Esophagus mucosa (tissue), 1 donor: ENCODE data around the gene SGTA. TPM values are rescaled to one million over a fixed set of nuclear protein-coding genes. Genes with fewer than 3 reads are reported as not detected.

ENCODE experiments used
- ATAC-seq: fragments of 200-7000 bp; cut with Tn5 transposase; one replicate; pipeline ENCODE4 v1.9.1; 2020
- total RNA-seq: library from RNA; stranded (reverse); gene quantifications from one replicate; pipeline ENCODE4 v1.2.4, GENCODE V29; 2023
- donor health status: DM: yes; HTN: yes; CAD: no.

The SGTA gene
- total RNA-seq, 1 donor from 2014 or later: 32.4 TPM

DNA sequence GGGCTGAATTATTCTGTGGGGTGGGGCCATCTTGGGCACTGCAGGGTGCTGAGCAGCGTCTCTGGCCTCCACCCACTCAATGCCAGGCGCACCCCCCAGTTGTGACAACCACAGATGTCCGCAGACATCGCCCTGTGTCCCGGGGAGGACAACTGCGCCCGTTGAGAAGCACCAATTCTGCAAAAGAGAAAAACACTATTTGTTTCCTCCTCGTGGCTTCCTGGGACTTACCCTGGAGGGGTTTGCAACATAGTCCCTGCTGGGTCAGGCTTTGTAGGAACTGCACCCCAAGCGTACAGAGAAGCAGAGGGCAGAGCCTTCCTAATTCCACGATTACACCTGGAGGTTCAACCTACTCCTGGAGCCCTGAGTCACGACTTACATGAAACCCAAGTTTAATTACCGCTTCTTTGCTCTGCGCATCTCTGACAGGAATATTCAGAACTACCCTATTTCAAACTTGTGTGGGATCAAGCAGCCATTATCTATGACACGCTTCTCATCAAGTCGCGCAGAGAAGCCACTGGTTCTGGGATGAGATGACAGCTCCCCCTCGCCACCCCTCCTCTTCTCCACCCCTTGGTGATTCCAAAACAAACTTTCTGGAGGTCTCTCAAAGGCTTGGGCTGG lies 32.1 kb downstream of the SGTA start:
- no peak for ATAC-seq

DNA sequence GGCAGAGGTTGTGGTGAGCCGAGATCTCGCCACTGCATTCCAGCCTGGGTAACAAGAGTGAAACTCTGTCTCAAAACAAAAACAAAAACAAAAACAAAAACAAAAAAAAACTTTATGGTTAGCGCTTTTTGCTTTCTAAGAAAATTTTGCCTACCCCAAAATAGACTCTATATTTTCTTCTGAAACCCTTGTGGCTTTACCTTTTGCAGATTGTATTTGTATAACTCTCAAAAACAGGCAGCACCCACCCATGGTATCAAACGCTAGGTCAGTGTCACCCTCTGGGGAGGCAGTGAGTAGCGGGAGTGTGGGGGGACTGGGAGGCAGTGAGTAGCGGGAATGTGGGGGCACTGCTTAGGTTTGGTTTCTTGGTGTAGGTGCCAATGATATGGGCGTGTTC lies 35.7 kb downstream of the SGTA start:
- ATAC-seq: no peak

DNA sequence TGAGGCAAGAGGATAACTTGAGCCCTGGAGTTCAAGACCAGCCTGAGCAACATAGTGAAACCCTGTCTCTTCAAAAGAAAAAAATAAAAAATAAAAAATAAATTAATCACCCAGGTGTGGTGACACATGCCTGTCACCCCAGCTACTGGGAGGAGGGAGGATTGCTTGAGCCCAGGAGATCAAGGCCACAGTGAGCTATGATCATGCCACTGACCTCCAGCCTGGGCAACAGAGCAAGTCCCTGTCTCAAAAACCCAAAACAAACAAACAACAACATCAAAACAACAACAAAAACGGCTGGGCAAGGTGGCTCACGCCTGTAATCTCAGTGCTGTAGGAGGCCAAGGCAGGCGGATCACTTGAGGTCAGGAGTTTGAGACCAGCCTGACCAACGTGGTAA lies 39.0 kb downstream of the SGTA start:
- no peak for ATAC-seq

DNA sequence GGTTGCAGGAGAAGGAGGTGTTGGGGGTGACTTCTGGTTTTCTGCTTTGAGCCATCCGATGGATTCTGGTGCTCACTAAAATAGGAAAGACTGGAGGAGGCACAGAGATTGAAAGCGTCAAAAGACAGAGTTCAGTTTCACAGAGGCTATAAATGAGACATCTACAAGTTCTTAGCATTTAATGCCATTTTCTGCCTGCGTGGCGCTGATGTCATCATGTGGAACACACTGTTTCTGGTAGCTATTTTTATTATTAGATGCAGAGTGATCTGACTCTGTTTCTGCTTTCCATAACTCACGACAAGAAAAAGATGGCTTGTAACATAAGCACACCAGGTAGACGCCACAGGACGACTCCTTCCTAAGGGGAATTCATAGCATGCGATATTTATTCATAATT lies 40.0 kb downstream of the SGTA start:
- ATAC-seq: no peak

DNA sequence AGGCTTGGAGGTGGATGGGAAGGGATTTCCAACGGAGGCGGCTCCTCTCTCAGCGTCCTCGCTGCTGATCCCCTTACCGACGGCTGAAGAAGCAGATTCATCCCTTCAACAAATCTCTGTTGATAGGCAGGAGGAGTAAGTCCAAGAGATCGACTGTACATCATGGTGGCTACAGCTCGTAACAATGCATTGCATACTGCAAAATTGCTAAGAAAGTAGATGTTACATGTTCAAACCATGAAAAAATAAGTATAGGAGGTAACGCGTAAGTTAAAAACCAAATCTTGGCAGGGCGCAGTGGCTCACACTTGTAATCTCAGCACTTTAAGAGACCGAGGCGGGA lies 42.8 kb downstream of the SGTA start:
- ATAC-seq: no peak

DNA sequence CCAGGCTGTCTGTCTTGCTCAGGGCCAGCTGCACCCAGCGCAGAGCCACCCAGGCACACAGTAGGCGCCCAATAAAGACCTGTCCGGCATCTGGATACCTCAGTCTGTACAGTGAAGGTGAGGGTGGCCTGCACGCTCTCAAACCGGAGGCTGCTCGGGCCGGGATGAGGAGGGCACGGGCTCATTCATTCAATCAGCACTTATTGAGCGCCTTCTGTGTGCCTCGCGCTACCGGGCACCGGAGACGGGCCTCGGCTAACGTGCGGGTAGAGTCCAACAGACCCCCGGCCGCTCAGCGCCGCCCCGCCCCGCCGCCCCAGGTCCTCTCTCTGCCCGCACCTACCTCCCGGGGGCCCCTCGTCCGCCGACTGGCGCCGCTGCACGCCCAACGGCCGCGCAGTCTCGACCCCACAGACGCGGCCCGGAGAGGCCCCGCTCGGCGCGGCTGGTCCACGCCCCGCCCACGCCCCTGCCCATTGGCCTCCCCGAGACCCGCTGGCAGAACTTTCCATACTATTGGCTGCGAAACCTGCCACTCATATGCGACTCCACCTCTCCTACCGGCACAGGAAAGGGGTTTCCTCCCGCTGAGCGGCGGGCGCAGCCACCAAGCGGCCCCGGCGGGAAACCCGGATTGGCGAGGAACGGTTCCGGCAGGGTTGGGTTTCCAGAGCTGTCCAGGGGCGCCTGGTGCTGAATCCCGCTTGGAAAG lies 43.3 kb downstream of the SGTA start, which contains the start of gene SLC39A3:
Gene SLC39A3 (minus strand): TSS at position 416 of the 712 bp plus-strand sequence. CDS start 2,760 bp downstream, outside the sequence.
- peak; percentile 99 for ATAC-seq

DNA sequence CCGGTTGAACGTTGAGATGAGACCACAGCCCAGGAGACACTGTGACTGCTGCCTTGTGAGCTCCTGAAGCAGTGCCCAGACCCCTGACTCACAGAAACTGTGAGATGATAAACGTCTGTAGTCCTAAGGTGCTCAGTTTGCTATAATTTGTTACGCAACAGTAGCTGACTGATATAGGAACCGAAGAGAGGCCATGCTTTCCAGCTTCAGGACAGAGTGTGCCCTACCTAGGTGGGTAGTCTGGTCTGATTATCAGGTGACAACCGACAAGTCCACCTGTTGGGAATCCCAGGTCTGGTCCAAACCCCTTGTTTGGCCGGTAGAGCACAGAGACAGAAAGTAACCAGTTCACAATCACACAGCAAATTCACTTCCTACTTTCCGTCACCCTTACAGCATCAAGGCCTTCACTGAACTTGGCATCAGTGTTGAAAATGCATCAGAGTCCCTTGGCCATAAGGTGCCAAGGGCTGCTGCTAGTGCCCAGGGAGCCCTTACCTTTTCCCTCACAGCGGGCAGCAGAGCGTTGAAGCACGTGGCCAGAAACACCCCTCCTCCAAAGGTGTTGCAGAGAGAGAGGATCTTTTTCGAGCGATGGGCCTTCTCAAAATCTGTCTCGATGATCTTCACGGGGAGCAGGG lies 46.4 kb downstream of the SGTA start:
- ATAC-seq: no peak

DNA sequence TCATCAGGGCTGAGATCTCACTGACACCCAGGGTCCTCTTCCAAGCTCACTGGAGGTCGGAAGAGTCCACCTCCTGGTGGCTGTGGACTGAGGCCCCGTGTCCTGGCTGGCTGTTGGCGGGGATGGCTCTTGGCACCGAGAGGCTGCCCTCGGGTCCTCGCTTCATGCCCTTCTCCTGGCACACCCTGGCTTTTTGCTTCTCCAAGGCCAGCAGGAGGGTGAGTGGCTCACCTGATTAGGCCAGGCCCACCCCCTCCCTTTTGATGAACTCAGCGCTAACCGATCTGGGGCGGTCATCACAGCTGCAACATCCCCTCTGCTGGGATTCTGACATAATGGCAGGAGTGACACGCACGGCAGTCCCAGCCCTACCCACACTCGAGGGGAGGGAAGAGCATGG lies 47.7 kb downstream of the SGTA start:
- no peak for ATAC-seq

DNA sequence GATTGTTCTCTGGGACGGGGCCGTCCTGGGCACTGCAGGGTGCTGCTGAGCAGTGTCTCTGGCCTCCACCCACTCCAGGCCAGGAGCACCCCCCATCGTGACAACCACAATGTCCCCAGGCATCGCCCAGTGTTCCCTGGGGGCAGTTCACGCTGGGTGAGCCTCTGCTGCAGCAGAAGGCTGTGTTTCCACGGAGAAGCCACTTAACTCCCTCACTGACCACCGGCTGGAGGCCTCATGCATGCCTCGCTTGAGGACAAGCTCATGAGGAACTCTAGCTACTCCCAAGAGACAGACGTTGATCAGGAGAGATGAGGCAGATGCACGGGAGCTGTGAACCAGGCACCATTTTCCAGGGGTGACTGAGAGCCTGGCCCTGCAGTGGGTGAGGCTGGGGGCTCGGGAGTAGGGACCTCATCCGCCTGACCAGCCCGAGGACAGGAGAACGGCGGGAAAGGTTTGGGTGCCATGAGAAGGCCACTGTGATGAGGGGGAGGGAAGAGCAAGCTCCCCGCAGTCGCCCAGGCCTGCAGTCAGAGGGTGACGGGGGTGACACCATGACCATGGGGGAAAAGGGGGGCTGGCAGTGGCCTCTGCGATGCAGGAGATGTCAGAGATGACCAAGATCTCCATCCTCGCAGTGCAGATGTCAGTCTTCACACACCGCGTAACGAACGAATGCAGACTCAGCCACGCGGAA lies 48.3 kb downstream of the SGTA start:
- no peak for ATAC-seq

DNA sequence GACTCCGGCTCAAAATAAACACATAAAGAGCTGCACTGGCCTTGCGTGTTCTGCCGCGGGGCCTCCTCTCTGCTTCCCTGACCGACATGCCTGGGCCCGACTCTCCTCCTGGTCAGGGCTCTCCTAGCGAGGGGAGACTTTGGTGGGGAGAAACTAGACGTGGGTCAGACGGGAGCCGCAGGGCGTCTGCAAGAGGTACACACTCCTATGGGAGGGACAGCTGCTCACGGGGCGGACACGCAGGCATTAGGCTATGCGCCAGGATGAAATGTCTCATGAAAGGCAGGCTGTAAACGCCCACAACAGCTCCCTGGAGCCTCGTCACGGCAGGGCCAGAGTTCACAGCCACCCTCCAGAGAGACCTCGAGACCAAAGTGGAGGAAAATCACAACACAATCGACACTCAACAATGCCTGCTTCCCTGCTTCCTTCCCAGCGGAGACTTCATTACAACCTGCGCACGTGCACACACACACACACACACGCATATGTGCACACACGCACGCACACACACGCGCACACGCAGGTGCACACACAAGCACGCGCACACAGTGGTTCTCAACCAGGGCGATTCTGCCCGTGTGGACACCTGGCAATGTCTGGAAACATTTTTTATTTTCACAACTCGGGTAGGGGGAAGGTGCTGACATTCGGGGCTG lies 49.0 kb downstream of the SGTA start:
- peak; percentile 63 for ATAC-seq

DNA sequence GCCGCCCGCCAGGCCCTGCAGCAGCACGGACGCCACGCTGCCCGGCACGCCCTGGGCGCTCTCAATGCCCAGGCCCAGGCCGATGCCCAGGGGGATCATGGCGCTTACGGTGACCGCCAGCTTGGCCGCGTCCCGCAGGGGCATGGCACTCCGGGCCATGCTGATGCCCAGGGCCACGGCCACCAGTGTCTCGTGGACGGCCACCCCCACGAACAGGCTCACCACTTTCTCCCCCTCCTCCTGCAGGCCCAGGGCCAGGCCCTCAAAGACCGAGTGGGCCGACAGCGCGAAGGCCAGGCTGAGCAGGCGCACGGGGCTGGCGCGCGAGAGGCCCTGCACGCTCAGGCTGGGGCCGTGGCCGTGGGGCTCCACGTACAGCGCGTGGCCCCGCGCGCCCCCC lies 50.2 kb downstream of the SGTA start:
- no peak for ATAC-seq

DNA sequence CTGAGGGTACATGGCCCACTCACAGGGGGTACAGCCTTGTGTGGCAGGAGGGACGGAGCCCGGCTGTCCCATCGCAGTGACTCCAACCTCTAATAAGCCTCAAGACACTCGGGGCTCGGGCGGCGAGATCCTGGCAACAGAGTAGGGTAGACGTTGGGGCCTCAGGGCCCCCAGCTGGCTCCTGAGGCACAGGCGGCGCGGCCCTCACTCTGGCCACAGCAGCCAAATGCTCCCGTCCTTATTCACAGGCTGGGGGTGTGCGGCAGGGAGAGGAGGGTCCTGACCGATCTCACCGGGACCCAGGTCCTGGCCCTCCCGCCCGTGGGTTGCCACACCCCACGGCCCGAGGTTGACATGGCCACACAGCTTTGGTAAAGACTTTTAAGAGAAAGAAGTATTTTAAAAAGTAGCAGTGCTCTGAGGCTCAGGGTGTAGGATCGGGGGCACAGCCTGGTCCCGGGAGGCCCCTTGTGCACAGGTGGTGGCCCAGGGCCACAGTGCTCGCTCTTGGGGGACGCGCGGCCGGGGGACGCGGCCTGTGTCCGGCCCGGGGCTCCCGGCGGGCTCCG lies 50.8 kb downstream of the SGTA start:
- no peak for ATAC-seq

DNA sequence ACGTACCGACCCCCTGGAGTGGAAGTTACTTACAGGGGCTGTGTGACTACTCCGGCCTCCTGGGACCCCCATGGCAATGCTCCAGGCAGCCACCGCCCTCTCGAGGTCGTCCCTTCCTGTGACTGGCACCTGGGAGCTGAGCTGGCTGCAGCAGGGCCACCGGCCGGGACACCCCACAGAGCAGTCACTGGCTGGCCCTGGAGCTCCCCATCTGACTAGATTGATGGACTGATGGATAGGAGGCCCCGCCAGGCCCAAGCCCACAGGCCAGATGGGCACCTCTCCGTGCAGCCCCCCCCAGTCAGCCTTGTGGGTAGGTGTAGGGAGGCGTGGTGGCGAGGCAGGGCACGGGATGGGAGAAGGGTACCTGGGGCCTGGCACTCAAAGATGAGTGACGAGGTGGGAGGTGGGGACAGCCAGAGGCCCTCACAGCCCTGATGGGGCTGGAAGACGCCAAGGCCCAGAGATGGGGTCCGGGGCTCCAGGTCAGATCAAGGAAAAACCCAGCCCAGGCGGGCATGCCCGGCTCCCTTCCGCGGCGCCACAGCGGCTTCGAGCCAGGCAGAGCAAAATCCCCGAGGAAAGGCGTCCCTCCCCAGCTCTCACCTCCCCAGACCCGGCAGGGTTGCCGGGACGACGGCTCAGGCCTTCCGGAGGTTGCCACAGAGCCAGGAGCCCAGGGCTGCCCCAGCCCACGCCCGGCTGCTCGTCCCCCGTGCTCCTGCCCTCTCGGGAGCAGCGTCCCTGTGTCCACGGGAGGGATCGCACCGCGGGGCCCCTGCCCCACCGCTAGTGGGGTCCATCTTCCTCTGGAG lies 51.7 kb downstream of the SGTA start:
- no peak for ATAC-seq

DNA sequence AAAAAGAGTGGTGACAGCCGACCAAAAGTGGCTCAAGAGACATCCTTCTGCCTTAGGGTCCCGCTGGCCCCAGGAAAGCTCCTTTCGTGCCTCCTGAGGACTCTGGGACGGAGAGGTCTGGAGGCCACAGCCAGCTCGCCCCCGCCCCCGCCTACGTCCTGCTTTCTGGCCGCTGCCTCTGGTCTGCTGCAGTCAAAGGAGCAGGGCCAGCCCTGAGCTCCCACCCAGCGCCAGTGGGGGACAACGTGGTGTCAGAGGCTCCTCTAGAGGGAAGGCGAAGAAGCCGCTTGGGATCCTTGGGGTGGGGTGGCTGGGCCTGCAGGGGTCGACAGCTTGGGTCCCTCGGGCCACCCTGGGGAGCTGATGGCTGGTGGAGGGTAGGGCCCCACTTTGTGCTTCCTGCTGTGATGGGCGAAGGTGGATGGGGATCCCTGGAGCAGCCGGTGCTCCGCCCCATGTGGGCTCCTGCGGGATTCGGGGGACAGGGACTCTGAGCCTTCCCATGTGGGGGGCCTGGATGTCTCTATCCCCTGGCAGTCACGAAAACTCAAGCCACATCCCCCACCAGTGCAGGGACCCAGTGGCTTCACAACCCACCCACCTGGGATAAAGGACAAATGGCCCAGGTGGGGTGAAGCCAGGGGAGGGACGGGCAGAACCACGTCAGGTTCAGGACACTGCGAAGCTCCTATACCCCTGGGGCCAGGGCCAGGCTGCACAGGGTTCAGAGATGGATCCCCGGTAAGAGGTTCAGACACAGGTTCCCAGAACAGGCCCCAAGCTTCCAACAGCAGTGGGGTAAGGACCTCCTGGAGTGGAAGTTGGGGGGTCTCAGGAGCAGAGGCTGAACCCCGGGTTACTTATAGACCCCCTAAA lies 52.9 kb downstream of the SGTA start:
- ATAC-seq: no peak

DNA sequence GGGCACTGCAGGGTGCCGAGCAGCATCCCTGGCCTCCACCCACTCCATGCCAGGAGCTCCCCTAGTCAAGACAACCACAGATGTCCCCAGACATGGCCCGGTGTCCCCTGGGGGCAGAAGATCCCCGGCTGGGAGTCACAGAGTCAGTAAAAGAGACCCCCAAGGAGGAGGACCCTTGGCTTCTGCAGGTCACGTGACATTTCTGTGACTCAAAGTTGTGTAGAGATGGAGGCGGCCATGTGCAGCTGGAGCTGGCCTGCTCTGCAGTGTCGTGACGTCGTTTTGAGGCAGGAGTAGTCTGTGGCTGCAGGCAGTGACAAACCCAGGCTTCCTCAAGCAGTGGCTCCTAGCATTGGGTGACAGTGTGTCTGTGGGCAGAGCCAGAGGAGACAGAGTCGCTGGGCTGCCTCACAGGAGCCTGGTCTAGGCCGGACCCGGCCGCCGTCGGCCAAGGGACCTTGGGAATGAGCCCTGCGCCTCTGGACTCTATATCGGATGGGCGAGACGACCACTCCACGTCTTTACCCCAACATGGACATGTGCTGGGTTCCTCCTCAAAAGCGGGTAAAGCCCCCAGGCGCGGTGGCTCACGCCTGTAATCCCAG lies 54.2 kb downstream of the SGTA start:
- ATAC-seq: no peak

DNA sequence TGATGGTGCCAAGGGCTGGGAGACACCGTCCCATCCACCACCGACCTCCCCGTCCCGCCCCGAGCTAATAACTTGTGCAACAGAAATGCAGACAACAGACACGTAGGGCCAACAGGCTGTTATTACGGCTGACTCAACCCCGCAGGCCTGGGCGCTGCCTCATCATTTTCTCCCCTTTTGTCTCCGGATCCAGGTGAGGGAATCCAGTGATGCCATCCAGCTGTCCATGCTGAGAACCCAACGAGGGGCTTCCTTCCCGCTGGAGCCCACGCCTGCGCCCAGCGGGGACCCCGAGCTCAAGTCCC lies 55.5 kb downstream of the SGTA start:
- peak; percentile 30 for ATAC-seq

DNA sequence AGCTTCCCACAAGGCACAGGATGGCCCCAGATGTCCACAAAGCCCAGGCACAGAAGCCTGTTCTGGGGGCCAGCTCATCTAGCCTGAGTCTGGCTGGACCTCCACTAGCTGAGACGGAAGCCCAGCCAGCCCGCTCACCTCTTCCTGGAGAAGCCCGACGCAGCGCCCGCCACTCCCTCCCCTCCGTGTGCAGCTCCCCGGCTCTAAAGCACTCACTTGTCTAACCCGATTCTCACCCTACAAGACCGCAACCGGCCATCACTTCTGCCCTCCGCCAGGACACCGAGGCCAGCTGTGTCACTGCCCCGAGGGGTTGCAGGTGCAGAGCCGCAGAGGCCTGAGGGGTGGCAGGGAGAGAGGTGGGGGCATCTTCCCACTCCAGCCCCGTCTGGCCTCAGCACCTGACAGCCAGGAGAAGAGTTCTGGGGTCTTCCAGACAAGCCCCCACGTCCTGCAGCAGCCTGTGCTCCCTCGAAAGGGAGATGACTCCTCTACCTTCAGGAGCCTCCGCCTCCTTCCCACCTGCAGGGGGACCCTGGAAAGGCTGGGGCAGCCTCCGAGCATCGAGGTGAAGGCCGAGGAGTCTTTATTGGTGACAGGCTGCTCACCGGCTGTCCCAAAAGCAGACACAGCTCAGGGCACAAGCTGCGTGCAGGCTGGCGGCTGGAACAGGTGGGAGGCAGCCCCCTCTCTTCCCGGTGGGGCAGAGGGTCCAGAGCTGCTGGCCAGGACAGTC lies 56.0 kb downstream of the SGTA start:
- peak; percentile 52 for ATAC-seq

DNA sequence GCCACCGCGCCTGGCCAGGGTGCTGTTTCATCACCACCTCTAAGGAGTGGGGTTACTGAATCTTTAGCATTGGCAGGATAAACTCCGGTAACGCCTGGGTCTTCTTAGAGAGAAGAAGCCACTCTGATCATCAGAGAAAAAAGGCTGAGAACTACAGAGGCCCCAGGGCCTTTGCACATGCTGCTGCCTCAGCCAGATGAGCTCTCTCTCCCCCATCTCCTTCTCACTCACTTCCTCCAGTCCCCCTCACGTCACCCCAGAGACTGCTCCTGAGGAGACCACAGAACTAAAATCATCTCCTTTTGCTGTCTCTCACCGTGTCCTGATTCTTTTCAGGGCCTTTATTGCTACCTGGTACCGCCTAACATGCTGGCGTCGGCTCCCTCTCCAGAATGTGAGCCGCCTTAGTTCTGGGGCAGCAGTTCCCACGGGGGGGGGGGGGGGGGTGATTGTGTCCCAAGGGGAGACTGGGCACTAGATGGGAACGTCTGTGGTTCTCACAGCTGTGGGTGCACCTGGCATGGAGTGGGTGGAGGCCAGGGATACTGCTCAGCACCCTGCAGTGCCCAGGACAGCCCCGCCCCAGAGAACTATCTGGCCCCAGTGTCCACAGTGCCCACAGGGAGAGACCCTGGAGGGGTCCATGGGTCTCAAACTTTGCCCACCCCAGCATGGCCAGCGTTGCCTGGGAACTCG lies 56.8 kb downstream of the SGTA start:
- ATAC-seq: no peak

DNA sequence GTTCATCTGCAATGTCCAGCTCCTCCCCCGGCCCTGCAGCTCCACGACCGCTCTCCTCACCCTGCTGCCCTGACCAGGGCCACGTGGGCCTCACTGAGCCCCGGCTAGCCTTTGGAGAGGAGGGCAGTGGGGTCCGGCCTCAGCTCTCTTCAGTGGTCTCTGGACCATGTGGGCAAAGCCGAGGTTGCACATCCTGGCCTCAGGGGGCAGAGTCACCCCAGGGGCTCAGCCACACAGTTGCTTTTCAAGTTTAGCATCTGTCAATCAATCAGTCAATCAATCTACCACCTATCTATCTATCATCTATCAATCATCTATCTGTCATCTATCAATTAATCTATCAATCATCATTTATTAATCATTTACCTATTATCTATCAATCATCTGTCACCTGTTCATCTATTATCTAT lies 58.9 kb downstream of the SGTA start:
- no peak for ATAC-seq
